GM21737 (cell line): ENCODE data around the gene TRMT11.
"Not testable (repeated sequence)": the region's sequence is repeated elsewhere in the genome, so short reads cannot be mapped to it uniquely, and the experiment has no call there.

Experiments used
- ATAC-seq: cut with Tn5 transposase; IDR thresholded peaks from one replicate; pipeline ENCODE4 v1.9.1; 2021; ENCODE audit warnings: mild to moderate bottlenecking, moderate library complexity; ENCODE audit not compliant: unreplicated experiment

TRMT11 gene

DNA sequence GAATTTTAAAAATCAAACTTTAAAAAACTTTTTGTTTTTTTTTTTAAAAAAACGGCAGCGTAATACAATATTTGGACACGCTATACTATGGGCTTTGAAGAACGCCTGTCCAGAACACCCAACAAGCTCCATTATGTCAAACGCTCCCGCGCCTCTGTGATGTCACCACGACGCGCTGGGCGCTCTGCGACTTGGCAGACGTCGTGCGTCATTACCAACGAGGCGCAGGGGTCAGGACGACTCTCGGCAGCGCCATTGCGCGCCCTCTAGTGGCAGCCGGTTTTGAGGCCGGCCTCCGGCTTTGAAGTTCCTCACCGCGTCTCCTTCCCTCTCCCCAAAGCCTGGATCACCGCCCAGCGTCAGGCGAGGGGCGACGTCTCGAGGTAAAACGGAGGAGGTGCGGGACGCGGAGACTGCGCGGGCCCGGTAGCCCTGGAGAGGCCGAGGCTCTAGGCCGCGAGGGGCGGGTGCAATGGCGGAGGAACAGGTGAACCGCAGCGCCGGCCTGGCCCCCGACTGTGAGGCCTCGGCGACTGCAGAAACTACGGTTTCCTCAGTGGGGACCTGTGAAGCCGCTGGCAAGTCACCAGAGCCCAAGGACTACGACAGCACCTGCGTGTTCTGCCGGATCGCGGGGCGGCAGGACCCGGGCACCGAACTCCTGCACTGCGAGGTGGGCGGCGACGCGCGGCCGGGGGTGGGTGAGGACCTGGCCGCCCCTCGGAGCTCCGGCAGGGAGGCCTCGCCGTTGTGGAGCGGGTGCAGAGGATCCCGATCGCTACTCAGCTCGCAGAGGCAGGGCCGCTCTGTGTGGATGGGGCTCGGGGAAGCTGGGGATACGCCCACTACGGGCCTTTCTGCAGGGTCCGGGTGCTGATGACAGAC, 29.6 kb upstream of the TRMT11 start, which contains the start of gene HINT3:
Gene HINT3, plus strand, starts transcription at position 265 of the 885 bp plus-strand sequence. Its CDS starts 208 bp downstream, at position 473.
- ATAC-seq = peak; percentile 95

- no peak for ATAC-seq
These were observed 29.0 kb upstream of the TRMT11 start for GRCh38 chr6:125957391-125957693.

DNA sequence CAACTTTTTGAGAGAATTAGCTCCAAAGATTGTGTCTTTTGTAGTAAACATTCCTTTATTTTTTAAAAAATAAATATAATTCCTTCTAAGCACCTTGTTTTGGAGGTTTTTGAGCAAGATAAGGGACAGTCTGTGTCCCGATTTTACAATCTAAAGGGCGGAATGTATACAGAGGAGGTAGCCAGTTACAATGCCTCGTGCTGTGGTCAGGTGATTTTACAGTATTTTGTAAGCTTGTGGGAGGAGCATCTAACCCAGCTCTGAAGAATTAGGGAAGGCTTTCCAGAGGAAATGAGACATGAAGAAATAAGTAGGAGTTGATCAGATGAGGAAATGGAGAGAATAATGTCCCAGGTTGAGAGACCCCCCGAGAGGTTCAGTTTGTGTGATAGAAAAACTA, 28.5 kb upstream of the TRMT11 start:
- no peak for ATAC-seq

- ATAC-seq = no peak
These were observed 27.3 kb upstream of the TRMT11 start for GRCh38 chr6:125959041-125959440.

DNA sequence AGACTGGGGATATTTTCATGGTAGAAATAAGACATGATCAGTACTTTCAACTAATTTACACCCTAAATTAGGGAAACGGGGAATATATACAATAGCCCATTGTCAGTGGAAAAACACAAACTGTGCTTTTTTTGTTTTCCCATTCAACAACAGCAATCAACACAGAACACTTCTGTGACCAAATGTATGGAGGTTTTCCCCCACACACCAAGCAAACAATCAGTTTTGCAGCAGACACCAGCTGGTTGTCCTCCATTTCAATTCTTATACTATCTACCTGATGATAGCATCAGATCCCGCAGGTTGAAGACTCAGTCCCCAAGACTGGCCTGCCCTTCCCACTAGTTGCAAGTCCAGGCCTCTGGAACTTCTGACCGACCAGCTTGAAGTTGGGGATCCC, 25.2 kb upstream of the TRMT11 start:
- ATAC-seq = no peak

DNA sequence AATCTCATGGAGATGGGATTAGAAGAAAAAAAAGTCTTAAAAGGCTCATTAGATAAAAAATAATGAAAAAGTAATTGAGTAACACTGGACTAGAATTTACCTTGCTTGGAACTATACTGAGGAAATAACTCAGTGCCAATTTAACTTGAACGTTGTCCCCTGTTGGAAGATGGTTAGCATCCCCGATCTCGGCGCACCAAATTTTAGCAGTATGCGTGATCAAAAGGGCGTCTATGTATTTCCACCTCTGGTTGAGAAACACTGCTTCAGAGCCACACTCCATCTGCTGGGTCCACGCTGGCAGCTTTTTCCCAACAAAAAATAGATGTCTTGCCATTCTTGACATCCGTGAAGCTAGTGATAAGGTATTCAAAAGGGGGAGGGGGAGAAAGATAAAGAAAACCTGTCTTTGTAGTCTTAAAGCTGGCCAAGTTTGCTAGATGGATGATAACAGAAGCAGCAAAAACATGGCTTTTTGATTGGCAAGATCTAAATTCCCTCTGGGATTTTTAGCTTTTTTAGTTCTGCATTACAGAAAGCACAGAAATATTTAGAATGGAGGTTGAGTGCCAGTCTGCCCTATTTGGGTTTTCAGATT, 23.3 kb upstream of the TRMT11 start:
- ATAC-seq = no peak

GRCh38 chr6:125963817-125964216, 22.5 kb upstream of the TRMT11 start:
- no peak for ATAC-seq

GRCh38 chr6:125966569-125966968, 19.8 kb upstream of the TRMT11 start:
- ATAC-seq = no peak

GRCh38 chr6:125968493-125968892, 17.8 kb upstream of the TRMT11 start:
- no peak for ATAC-seq

DNA sequence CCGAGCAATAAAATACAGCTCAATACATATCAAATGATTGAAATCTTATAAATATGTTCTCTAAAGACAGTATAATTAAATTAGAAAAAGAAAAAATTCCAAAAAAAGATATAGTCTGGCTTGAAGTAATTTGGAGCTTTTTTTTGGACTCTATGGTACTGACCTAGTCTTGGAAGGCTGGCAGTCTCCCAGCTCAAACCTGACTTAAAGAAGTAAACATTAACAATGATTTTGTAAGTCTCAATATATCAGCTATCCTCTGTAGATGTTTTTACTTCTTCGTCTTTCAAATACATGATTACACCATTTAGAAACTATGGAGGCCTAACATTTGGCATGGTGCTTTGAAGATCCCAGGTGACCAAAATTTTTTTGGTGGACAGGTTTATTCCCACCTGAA, 15.6 kb upstream of the TRMT11 start:
- ATAC-seq = no peak

- ATAC-seq = not testable (repeated sequence)
These were observed 13.9 kb upstream of the TRMT11 start for GRCh38 chr6:125972478-125972877.

- ATAC-seq = peak; percentile 85
These were observed 12.0 kb upstream of the TRMT11 start for GRCh38 chr6:125974214-125974866.

DNA sequence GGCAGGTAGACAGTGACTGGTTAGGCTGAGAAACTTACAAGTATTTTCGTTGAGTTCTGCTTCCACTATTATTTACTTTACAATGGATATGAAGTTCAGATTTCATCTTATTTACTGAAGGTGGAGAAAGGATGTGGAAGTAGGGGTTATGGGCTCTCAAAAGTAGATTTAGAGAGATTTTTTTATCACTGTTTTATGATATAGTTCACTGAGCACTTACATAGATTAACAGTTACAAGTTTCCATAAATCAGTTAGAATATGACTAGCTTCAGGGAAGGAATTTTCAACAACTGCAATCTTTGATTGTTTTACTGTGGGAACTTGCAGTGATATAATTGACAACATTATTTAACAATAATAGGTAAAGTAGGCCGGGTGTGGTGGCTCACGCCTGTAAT, 7.2 kb upstream of the TRMT11 start:
- no peak for ATAC-seq

DNA sequence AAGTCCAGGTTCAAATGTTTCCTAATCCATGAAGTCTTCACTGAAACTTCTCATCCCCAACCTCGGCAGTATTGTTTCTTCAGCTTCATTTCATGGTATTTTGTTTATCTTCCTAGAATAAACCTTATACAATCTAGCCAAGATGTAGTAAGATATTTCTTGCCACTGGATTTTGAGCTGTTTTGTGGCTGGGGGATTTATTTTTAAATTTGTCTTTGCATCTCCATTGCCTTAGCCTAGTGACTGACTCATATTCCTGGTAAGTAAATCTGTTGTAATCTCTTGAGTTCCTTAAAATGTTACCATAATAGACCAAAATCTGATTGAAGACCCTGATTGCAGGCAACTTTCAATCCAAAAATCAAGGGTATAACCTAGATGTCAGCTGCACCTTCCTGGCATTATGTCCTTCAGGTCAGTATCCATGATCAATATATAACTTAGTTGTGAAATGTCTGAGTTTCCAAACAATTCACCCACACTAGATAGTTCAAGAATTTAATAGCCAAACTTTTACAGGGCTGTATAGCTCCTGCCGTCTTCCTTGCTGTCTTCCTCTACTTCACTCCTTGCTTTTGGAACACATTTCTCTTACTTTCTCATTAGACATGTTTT, 4.7 kb upstream of the TRMT11 start:
- ATAC-seq = no peak

- ATAC-seq = no peak
These were observed 2.9 kb upstream of the TRMT11 start for GRCh38 chr6:125983246-125983945.

DNA sequence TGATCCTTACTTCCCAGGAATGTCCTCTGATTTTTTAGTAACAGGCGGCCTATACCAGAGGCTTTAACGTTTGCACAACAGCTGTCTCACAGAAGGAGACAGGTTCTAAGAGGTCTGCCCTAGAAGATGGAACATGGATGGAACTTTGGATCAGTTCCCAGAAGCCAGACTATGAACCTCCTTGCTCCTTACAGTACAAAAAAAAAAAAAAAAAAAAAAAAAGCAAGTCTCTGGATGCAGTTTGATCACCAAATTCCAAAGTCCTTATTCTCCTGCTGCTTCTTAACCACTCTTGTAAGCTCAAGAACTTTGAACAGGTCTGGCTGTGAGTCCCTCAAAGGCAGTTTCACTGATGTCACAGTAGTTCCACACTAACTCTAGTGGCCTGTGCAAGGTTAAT, 2.0 kb upstream of the TRMT11 start:
- ATAC-seq = no peak

DNA sequence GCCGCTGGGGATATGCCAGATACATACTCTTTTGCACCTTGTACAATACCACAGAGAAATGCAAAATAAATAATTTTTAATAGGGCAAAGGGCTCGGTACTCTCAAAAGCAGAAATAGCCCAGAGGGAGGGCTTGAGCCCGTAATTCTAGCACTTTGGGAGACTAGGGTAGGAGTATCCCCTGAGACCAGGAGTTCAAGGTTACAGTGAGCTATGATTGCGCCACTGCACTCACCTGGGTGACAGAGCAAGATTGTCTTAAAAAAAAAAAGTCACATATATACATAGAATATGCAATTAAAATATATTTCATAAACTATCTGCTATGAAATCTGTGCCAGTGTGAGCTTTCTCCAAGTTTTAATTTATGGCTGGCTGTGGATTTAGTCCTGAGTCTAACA, 818 bp upstream of the TRMT11 start:
- no peak for ATAC-seq

DNA sequence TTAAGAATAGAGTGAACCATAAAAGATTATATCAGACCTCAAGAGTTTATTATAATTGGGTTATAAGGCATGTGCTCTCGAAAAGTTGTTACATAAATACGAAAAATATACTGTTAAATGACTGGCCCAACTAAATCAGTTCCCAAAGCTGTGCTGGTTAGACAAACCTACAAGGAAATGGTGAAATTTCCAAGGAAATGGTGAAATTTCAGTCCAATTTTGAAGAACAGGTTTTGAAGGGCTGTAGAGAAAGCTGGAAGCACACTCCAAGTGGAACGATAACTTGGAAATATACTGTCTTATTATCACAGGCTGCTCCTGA, 400 bp upstream of the TRMT11 start:
- no peak for ATAC-seq

DNA sequence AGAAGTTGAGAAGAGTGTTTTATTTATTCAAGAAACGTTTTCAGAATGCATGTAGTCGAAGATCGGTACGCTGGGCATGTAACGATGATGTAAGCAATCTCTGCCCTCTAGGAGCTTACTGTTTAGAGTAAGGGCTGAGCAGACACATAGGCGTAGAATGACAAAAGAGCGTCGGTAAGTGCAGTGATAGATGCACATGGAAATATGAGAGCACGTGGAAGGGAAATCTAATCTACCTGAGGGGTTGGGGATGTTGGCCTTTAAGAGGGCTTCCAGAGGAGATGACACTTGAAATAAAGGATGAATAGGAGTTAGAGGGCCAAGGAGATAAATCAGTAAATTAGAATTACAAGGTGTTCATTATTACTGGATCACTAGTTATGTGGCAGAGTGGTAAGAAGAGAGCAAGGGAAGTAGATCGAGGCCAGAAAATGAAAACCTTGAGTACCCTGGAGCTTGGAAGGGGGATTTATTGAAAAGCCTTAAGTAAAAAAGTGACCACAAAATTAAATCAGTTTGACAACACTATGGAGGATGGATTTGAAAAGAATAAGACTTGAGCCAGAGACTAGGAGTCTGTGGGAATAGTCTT, 782 bp downstream of the TRMT11 start:
- ATAC-seq = peak; percentile 20

DNA sequence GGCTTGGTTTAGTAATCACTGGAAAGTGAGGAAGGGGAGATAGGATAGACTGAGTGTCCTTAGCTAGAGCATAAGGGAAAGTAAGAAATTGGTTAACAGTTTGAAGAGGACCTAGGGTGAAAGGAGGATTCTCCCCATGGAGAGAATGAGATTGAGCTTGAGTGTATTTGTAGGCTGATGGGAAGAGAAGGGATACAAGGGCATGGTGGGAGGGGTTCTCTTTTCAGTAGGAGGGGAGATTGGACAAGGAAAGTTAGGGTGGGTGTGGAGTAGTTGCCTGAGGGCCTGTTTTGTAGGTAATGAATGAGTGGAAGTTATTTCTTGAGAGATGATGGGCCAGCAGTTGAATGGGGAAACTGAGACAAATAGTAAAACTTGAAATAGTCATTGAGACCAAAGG, 1.9 kb downstream of the TRMT11 start:
- no peak for ATAC-seq

- no peak for ATAC-seq
These were observed 3.3 kb downstream of the TRMT11 start for GRCh38 chr6:125989631-125990030.
